ENCODE results near the gene PRPF19. TPM values are rescaled to one million over a fixed set of nuclear protein-coding genes. Genes with fewer than 3 reads are reported as not detected.

PRPF19 gene
- total and polyA plus RNA-seq, 2 experiments from 2014 or later: 19.1 to 58.9 TPM

DNA sequence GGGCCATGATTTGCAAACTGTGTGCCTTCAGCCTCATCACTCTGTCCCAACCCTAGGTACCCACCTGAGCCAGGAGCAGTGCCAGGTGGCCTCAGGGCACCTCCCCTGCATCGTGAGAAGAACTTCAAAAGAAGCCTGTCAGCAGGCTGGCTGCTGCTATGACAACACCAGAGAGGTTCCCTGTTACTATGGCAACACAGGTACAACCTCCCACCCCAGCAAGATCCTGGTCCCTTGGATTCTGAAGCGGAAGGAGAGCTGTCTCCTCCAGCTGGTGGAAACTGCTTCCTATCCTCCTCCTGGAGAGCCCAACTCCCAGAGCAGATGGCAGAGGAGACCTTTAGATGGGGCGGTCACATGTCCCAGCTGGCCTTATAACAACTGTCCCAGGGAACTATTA, 36.1 kb downstream of the PRPF19 start:
- Histone ChIP-seq H3K9me2 (ENCODE audit: insufficient read depth) (no peaks in the 10 kb centered on the region), H3K27me3 (replicated peaks; ENCODE audit: insufficient read depth) (no peaks in the 10 kb centered on the region), H3K27ac (no peak overlapping the region), H3K4me3 (no peak overlapping the region), H3K36me3 (ENCODE audit: low read depth) (no peaks in the 10 kb centered on the region), H2AFZ (no peak overlapping the region), H3K4me2 (ENCODE audit: unreplicated experiment) (no peak overlapping the region), H3K9ac (no peak overlapping the region), H3F3A (ENCODE audit: insufficient read depth) (no peaks in the 10 kb centered on the region), H3K79me2 (ENCODE audit: insufficient read depth) (no peaks in the 10 kb centered on the region), H3K4me1 (ENCODE audit: insufficient read depth) (peaks cover 22% of the 10 kb centered on the region), H3K9me3 (ENCODE audit: low read depth) (no peaks in the 10 kb centered on the region), H4K20me1 (ENCODE audit: insufficient read depth) (no peaks in the 10 kb centered on the region)
- WGBS, 2 experiments (ENCODE audit: low coverage in 1 of 2, low lambda C conversion rate in 2 of 2, missing lambda C conversion rate in 2 of 2): 59 to 61% methylated on average over 3 of the region's 3 CpGs
- no peak for TF ChIP-seq EZH2 (IDR thresholded peaks at IDR 0.05; ENCODE audit: insufficient read depth, poor library complexity, severe bottlenecking)
- TF ChIP-seq EZH2phosphoT487 (IDR thresholded peaks at IDR 0.05; ENCODE audit: insufficient read depth, low read depth): no peak
- DNase-seq: no peak
- in situ Hi-C loops (cut with MboI): no loop called here

- in situ Hi-C loops (cut with MboI): no loop called here
- Histone ChIP-seq H4K20me1 (ENCODE audit: insufficient read depth) (no peaks in the 10 kb centered on the region), H3K27me3 (replicated peaks; ENCODE audit: insufficient read depth) (no peaks in the 10 kb centered on the region), H3K79me2 (ENCODE audit: insufficient read depth) (no peaks in the 10 kb centered on the region), H2AFZ (no peak overlapping the region), H3K4me3 (no peak overlapping the region), H3K9ac (no peak overlapping the region), H3K4me1 (ENCODE audit: insufficient read depth) (peaks cover 22% of the 10 kb centered on the region), H3K4me2 (ENCODE audit: unreplicated experiment) (no peak overlapping the region), H3K9me2 (ENCODE audit: insufficient read depth) (no peaks in the 10 kb centered on the region), H3F3A (ENCODE audit: insufficient read depth) (no peaks in the 10 kb centered on the region), H3K36me3 (ENCODE audit: low read depth) (no peaks in the 10 kb centered on the region), H3K27ac (no peak overlapping the region), H3K9me3 (ENCODE audit: low read depth) (no peaks in the 10 kb centered on the region)
- DNase-seq: no peak
- TF ChIP-seq EZH2 (IDR thresholded peaks at IDR 0.05; ENCODE audit: insufficient read depth, poor library complexity, severe bottlenecking): no peak
- WGBS, 2 experiments (ENCODE audit: low coverage in 1 of 2, low lambda C conversion rate in 2 of 2, missing lambda C conversion rate in 2 of 2): 80 to 84% methylated on average over 7 of the region's 7 CpGs
Measured at GRCh38 chr11:60869451-60869825, 36.9 kb downstream of the PRPF19 start.

GRCh38 chr11:60868682-60869450, 37.5 kb downstream of the PRPF19 start:
- H3K9me2 ChIP-seq (ENCODE audit: insufficient read depth): no peaks in the 10 kb centered on the region
- in situ Hi-C loops (cut with MboI): no loop called here

DNA sequence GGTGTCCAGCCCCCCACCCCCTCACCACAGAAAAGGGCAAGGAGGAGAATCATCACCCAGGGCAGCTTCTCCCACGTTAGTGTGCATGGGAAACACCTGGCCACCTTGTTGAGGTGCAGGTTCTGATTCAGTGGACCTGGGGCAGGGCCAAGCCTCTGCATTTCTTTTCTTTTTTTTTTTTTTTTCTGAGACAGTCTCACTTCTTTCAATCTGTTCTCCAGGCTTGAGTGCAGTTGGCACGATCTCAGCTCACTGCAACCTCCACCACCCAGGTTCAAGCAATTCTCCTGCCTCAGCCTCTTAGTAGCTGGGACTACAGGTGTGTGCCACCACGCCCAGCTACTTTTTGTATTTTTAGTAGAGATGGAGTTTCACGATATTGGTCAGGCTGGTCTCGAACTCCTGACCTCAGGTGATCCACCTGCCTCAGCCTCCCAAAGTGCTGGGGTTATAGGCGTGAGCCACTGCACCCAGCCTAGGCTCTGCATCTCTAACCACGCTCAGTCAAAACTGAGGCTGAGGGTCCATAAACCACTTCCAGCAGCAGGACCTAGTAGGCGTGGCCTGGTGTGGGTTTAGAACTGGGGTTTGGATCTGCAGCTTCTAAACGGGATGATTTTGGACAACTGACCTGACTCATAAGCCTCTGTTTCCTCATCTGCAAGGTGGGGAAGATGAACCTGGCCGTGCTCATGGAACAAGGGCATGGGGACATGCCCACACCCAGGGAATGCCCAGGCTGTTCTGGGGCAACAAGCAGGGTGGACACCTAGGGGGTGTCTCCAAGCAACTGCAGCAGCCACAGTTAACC, 38.3 kb downstream of the PRPF19 start:
- no peaks in the 10 kb centered on the region for H3K9me3 ChIP-seq (ENCODE audit: low read depth)
- no peaks in the 10 kb centered on the region for H3K36me3 ChIP-seq (ENCODE audit: low read depth)
- WGBS, 2 experiments (ENCODE audit: low coverage in 1 of 2, low lambda C conversion rate in 2 of 2, missing lambda C conversion rate in 2 of 2): 65 to 68% methylated on average over 10 of the region's 10 CpGs
- DNase-seq: no peak
- no peak overlapping the region for H3K4me3 ChIP-seq
- peaks cover 18% of the 10 kb centered on the region for H3K4me1 ChIP-seq (ENCODE audit: insufficient read depth)
- H3F3A ChIP-seq (ENCODE audit: insufficient read depth): no peaks in the 10 kb centered on the region
- in situ Hi-C loops (cut with MboI): no loop called here
- H3K9me2 ChIP-seq (ENCODE audit: insufficient read depth): no peaks in the 10 kb centered on the region
- TF ChIP-seq EZH2phosphoT487 (IDR thresholded peaks at IDR 0.05; ENCODE audit: insufficient read depth, low read depth): no peak
- H3K79me2 ChIP-seq (ENCODE audit: insufficient read depth): no peaks in the 10 kb centered on the region
- no peak overlapping the region for H3K27ac ChIP-seq
- no peak overlapping the region for H3K4me2 ChIP-seq (ENCODE audit: unreplicated experiment)
- H3K9ac ChIP-seq: no peak overlapping the region
- no peak overlapping the region for H2AFZ ChIP-seq
- no peaks in the 10 kb centered on the region for H3K27me3 ChIP-seq (replicated peaks; ENCODE audit: insufficient read depth)
- no peaks in the 10 kb centered on the region for H4K20me1 ChIP-seq (ENCODE audit: insufficient read depth)

More at GRCh38 chr11:60868682-60869450, 37.5 kb downstream of the PRPF19 start:
- no peaks in the 10 kb centered on the region for H3K79me2 ChIP-seq (ENCODE audit: insufficient read depth)
- H3K9me3 ChIP-seq (ENCODE audit: low read depth): no peaks in the 10 kb centered on the region
- H3K27ac ChIP-seq: no peak overlapping the region
- DNase-seq: no peak
- H3K27me3 ChIP-seq (replicated peaks; ENCODE audit: insufficient read depth): no peaks in the 10 kb centered on the region
- H3K4me3 ChIP-seq: no peak overlapping the region
- H4K20me1 ChIP-seq (ENCODE audit: insufficient read depth): no peaks in the 10 kb centered on the region
- no peak overlapping the region for H2AFZ ChIP-seq
- 60 to 69% methylated on average over 10 of the region's 10 CpGs for WGBS, 2 experiments (ENCODE audit: low coverage in 1 of 2, low lambda C conversion rate in 2 of 2, missing lambda C conversion rate in 2 of 2)
- no peak overlapping the region for H3K4me2 ChIP-seq (ENCODE audit: unreplicated experiment)
- no peak for TF ChIP-seq EZH2 (IDR thresholded peaks at IDR 0.05; ENCODE audit: insufficient read depth, poor library complexity, severe bottlenecking)
- no peak for TF ChIP-seq EZH2phosphoT487 (IDR thresholded peaks at IDR 0.05; ENCODE audit: insufficient read depth, low read depth)
- no peaks in the 10 kb centered on the region for H3F3A ChIP-seq (ENCODE audit: insufficient read depth)
- no peaks in the 10 kb centered on the region for H3K36me3 ChIP-seq (ENCODE audit: low read depth)
- no peak overlapping the region for H3K9ac ChIP-seq
- peaks cover 22% of the 10 kb centered on the region for H3K4me1 ChIP-seq (ENCODE audit: insufficient read depth)

Data from GM23248 (cell line).